MM.1S (cell line): ENCODE measurements around the gene TRIM69.
"Not testable (repeated sequence)": the region's sequence is repeated elsewhere in the genome, so short reads cannot be mapped to it uniquely, and the experiment has no call there.

Experiments used
- DNase-seq: peaks from one replicate; pipeline ENCODE4 v3.0.0-alpha.2; 2015
- H2AFZ ChIP-seq: fragments of 300-600 bp; sonication (generic); 2 replicates; pipeline ENCODE4 v1.6.0; 2016; ENCODE audit warnings: antibody characterized with exemption, low read length
- H3F3A ChIP-seq: fragments of 300-600 bp; sonication (generic); 2 replicates; pipeline ENCODE4 v1.6.1; 2016; ENCODE audit warnings: mild to moderate bottlenecking, antibody characterized with exemption, low read length, moderate library complexity, mixed read lengths; ENCODE audit not compliant: insufficient read depth
- H3K27ac ChIP-seq: fragments of 300-600 bp; sonication (generic); 2 replicates; pipeline ENCODE4 v1.5.1; 2016; ENCODE audit warnings: mild to moderate bottlenecking, low read length
- H3K27me3 ChIP-seq: fragments of 300-600 bp; sonication (generic); replicated peaks from 2 replicates; pipeline ENCODE4 v1.6.0; 2016; ENCODE audit warnings: low read length; ENCODE audit not compliant: insufficient read depth
- H3K36me3 ChIP-seq: fragments of 300-600 bp; sonication (generic); replicated peaks from 2 replicates; pipeline ENCODE4 v1.6.1; 2016; ENCODE audit warnings: mild to moderate bottlenecking, low read length, mixed read lengths; ENCODE audit not compliant: insufficient read depth
- H3K4me1 ChIP-seq: fragments of 300-600 bp; sonication (generic); 2 replicates; pipeline ENCODE4 v1.6.1; 2016; ENCODE audit warnings: low read length, mixed read lengths
- H3K4me2 ChIP-seq: fragments of 300-600 bp; sonication (generic); 2 replicates; pipeline ENCODE4 v1.6.0; 2016; ENCODE audit warnings: low read depth, low read length
- H3K4me3 ChIP-seq: fragments of 300-600 bp; sonication (generic); 2 replicates; pipeline ENCODE4 v1.5.1; 2016; ENCODE audit warnings: low read length, mixed read lengths
- H3K79me2 ChIP-seq: fragments of 300-600 bp; sonication (generic); 2 replicates; pipeline ENCODE4 v1.6.1; 2016; ENCODE audit warnings: mixed run types, low read length, mixed read lengths
- H3K9ac ChIP-seq: fragments of 300-600 bp; sonication (generic); 2 replicates; pipeline ENCODE4 v1.6.1; 2016; ENCODE audit warnings: low read length, mixed read lengths
- H3K9me2 ChIP-seq: fragments of 300-600 bp; sonication (generic); replicated peaks from 2 replicates; pipeline ENCODE4 v1.6.1; 2016; ENCODE audit warnings: mild to moderate bottlenecking, low read length, mixed read lengths; ENCODE audit not compliant: insufficient read depth
- H3K9me3 ChIP-seq: fragments of 300-600 bp; sonication (generic); replicated peaks from 2 replicates; pipeline ENCODE4 v1.6.1; 2016; ENCODE audit warnings: mild to moderate bottlenecking, low read length, mixed read lengths; ENCODE audit not compliant: insufficient read depth
- H4K20me1 ChIP-seq: fragments of 300-600 bp; sonication (generic); 2 replicates; pipeline ENCODE4 v1.6.1; 2016; ENCODE audit warnings: mild to moderate bottlenecking, low read length, moderate library complexity, mixed read lengths; ENCODE audit not compliant: insufficient read depth
- EZH2 ChIP-seq: fragments of 300-600 bp; sonication (generic); optimal IDR thresholded peaks from 2 replicates; pipeline ENCODE3; 2017; ENCODE audit warnings: low read depth, mild to moderate bottlenecking, antibody characterized with exemption, low read length, mixed read lengths
- EZH2phosphoT487 ChIP-seq: fragments of 300-600 bp; sonication (generic); IDR thresholded peaks from 2 replicates; pipeline ENCODE4 v1.6.1; 2018; ENCODE audit warnings: antibody characterized with exemption, low read length
- TF ChIP-seq, protein P1 (sequence below): fragments of 300-600 bp; sonication (generic); IDR thresholded peaks from 2 replicates; pipeline ENCODE4 v1.5.1; 2016; ENCODE audit warnings: antibody characterized with exemption, low read length, mixed read lengths

Gene TRIM69

DNA sequence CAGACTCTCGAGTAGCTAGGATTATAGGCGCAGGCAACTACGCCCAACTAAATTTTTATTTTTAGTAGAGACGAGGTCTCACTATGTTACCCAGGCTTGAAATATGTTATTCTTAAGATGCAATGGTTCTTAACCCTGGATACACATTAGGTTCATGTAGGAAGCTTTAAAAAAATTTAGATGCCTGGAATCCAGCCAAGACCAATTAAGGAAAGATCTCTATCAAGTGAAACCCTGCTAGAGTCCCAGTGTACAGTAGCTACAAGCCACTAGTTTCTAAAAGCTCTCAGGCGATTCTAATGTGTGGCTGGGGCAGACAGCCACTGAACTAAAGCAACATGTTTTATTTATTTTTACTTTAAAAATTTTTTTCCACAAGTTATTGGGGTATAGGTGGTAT, 33.2 kb downstream of the TRIM69 start:
- Histone ChIP-seq H3K4me1 (no peaks in the 10 kb centered on the region), H3K27me3 (no peaks in the 10 kb centered on the region), H3K79me2 (no peaks in the 10 kb centered on the region), H3K9me2 (no peaks in the 10 kb centered on the region), H3K9me3 (no peaks in the 10 kb centered on the region), H3K36me3 (no peaks in the 10 kb centered on the region), H2AFZ (no peak overlapping the region), H3K9ac (no peak overlapping the region), H3F3A (no peaks in the 10 kb centered on the region), H4K20me1 (no peaks in the 10 kb centered on the region), H3K4me3 (no peak overlapping the region), H3K27ac (no peak overlapping the region), H3K4me2 (no peak overlapping the region)
- no peak for DNase-seq
- no peak for TF ChIP-seq EZH2
- no peak for TF ChIP-seq EZH2phosphoT487

DNA sequence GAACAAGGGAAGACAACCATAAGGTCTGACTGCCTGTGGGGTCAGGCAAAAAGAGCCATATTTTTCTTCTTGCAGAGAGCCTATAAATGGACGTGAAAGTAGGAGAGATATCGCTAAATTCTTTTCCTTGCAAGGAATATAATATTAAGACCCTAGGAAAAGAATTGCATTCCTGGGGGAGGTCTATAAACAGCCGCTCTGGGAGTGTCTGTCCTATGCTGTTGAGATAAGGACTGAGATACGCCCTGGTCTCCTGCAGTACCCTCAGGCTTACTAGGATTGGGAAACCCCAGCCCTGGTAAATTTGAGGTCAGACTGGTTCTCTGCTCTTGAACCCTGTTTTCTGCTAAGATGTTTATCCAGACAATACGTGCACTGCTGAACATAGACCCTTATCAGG, 34.4 kb downstream of the TRIM69 start:
- H3F3A ChIP-seq, H3K9me3 ChIP-seq, H3K9ac ChIP-seq, H3K36me3 ChIP-seq, H2AFZ ChIP-seq, H3K4me3 ChIP-seq, H3K4me2 ChIP-seq, DNase-seq, H3K27me3 ChIP-seq, H3K79me2 ChIP-seq, H3K4me1 ChIP-seq, H3K9me2 ChIP-seq, H4K20me1 ChIP-seq, H3K27ac ChIP-seq: not testable (repeated sequence)

DNA sequence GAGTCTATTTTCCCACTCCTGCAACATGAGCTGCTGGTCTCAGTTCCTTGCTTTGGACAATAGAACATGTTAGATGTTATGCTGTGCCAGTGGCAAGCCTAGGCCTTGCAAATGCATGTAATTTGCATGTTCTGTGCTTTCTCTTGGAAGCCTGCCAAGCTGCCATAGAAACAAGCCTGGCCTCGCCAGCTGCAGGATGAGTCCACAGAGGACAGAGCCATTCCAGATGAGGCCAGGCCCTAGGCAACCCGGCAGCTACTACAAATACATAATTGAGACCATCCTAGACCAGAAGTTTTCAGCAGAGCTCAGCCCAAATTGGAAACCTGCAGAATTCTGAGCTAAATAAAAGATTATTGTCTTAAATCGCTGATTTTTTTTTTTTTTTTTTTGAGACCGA, 39.6 kb downstream of the TRIM69 start:
- no peak overlapping the region for H3K4me2 ChIP-seq
- no peaks in the 10 kb centered on the region for H3K36me3 ChIP-seq
- H3K4me3 ChIP-seq, result no peak overlapping the region
- H4K20me1 ChIP-seq, result no peaks in the 10 kb centered on the region
- no peaks in the 10 kb centered on the region for H3K9me2 ChIP-seq
- peak; percentile 24 for DNase-seq
- H3K9me3 ChIP-seq, result no peaks in the 10 kb centered on the region
- H3F3A ChIP-seq, result no peaks in the 10 kb centered on the region
- H3K79me2 ChIP-seq, result no peaks in the 10 kb centered on the region
- no peaks in the 10 kb centered on the region for H3K4me1 ChIP-seq
- no peak overlapping the region for H3K27ac ChIP-seq
- H2AFZ ChIP-seq, result no peak overlapping the region
- TF ChIP-seq EZH2phosphoT487 (no peak), EZH2 (no peak)
- TF ChIP-seq, protein P1, sequence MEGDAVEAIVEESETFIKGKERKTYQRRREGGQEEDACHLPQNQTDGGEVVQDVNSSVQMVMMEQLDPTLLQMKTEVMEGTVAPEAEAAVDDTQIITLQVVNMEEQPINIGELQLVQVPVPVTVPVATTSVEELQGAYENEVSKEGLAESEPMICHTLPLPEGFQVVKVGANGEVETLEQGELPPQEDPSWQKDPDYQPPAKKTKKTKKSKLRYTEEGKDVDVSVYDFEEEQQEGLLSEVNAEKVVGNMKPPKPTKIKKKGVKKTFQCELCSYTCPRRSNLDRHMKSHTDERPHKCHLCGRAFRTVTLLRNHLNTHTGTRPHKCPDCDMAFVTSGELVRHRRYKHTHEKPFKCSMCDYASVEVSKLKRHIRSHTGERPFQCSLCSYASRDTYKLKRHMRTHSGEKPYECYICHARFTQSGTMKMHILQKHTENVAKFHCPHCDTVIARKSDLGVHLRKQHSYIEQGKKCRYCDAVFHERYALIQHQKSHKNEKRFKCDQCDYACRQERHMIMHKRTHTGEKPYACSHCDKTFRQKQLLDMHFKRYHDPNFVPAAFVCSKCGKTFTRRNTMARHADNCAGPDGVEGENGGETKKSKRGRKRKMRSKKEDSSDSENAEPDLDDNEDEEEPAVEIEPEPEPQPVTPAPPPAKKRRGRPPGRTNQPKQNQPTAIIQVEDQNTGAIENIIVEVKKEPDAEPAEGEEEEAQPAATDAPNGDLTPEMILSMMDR, result no peak
- no peak overlapping the region for H3K9ac ChIP-seq
- no peaks in the 10 kb centered on the region for H3K27me3 ChIP-seq

DNA sequence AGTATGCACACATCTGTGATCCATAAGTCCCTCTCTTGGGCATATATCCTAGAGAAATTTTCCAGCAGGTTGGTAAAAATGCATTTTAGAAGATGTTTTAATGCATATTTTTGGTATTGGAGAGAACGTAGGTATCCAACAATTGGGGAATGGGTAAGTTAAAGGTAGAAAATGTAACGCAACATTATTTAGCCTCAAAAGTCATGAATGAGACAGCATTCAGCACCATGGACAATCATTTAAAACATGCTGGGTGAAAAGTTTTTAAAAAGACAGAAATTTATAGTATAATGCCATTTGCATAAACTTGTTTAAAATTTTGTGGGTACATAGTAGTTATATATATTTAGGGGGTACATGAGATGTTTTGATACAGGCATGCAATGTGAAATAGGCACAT, 43.4 kb downstream of the TRIM69 start:
- Histone ChIP-seq H2AFZ (no peak overlapping the region), H3K9me3 (no peaks in the 10 kb centered on the region), H3K9me2 (no peaks in the 10 kb centered on the region), H3F3A (no peaks in the 10 kb centered on the region; the same call in 1 of the 2 replicates), H3K79me2 (no peaks in the 10 kb centered on the region), H3K4me3 (no peak overlapping the region), H4K20me1 (no peaks in the 10 kb centered on the region), H3K27me3 (peaks cover 12% of the 10 kb centered on the region; the same call in 1 of the 2 replicates), H3K36me3 (no peaks in the 10 kb centered on the region), H3K27ac (no peak overlapping the region), H3K9ac (no peak overlapping the region), H3K4me1 (peaks cover 5% of the 10 kb centered on the region; the same call in 1 of the 2 replicates), H3K4me2 (no peak overlapping the region)
- DNase-seq, result no peak
- TF ChIP-seq EZH2 (no peak), EZH2phosphoT487 (no peak)
- TF ChIP-seq, protein P1, result no peak
